ENCODE results near the gene SRC. TPM values are rescaled to one million over a fixed set of nuclear protein-coding genes. Genes with fewer than 3 reads are reported as not detected.
A peak's percentile ranks its signal among the peaks of the same experiment; 100 is the strongest.

Gene SRC
- total RNA-seq, 1 experiment from 2014 or later: 42.3 TPM

- Histone ChIP-seq H3K9me2 (ENCODE audit: insufficient read depth) (no peaks in the 10 kb centered on the region), H3K4me1 (ENCODE audit: control insufficient read depth in 1 of 2, insufficient read depth in 2 of 2, low read length in 2 of 2) (no peaks in the 10 kb centered on the region), H3K4me2 (ENCODE audit: low read length) (no peak overlapping the region), H3K9ac (ENCODE audit: low read length) (no peak overlapping the region), H3K9me3 (ENCODE audit: control insufficient read depth in 1 of 2, insufficient read depth in 1 of 2, low read depth in 1 of 2, low read length in 2 of 2) (peaks cover 3 to 8% of the 10 kb centered on the region in 2 experiments; a peak in 2 of 4 replicates), H3K27me3 (ENCODE audit: insufficient read depth, low read length) (peaks cover 21% of the 10 kb centered on the region), H3K27ac (ENCODE audit: low read depth, low read length) (no peak overlapping the region), H2AFZ (ENCODE audit: low read depth, low read length, poor library complexity, severe bottlenecking) (no peak overlapping the region), H3K36me3 (ENCODE audit: control insufficient read depth in 1 of 2, insufficient read depth in 2 of 2, low read length in 2 of 2) (no peaks in the 10 kb centered on the region), H3K79me2 (ENCODE audit: insufficient read depth, low read length) (no peaks in the 10 kb centered on the region), H3K4me3 (replicated peaks in 1 of 2; ENCODE audit: low read depth in 1 of 2, low read length in 2 of 2) (no peak overlapping the region), H4K20me1 (ENCODE audit: insufficient read depth) (no peaks in the 10 kb centered on the region)
- no peak for ATAC-seq
- intact Hi-C loops (cut with micrococcal nuclease): no loop called here
- POLR2A ChIA-PET: no interaction called here
- BruUV-seq (replicated peaks): no TSS peak
- RAD21 ChIA-PET (ENCODE audit: low non-redundant PET in 1 of 2, low total read pairs in 2 of 2, uncharacterized antibody in 2 of 2, unreplicated experiment in 2 of 2): no interaction called here
- TF ChIP-seq REST (IDR thresholded peaks at IDR 0.05; ENCODE audit: low read depth) (peak; percentile 32), SIN3A (IDR thresholded peaks at IDR 0.05; ENCODE audit: low read depth) (no peak)
- no peak for DNase-seq (ENCODE audit: low read depth, low spot score)
- CTCF ChIA-PET: no interaction called here
These were observed 107.3 kb downstream of the SRC start for GRCh38 chr20:37453288-37453687.

- peaks cover 21% of the 10 kb centered on the region for H3K27me3 ChIP-seq (ENCODE audit: insufficient read depth, low read length)
- no peaks in the 10 kb centered on the region for H3K79me2 ChIP-seq (ENCODE audit: insufficient read depth, low read length)
- ChIA-PET RAD21 (ENCODE audit: low non-redundant PET in 1 of 2, low total read pairs in 2 of 2, uncharacterized antibody in 2 of 2, unreplicated experiment in 2 of 2) (no interaction called here), POLR2A (no interaction called here), CTCF (no interaction called here)
- H3K36me3 ChIP-seq (ENCODE audit: control insufficient read depth in 1 of 2, insufficient read depth in 2 of 2, low read length in 2 of 2): no peaks in the 10 kb centered on the region
- intact Hi-C loops (cut with micrococcal nuclease): no loop called here
- no peaks in the 10 kb centered on the region for H4K20me1 ChIP-seq (ENCODE audit: insufficient read depth)
- DNase-seq (ENCODE audit: low read depth, low spot score) (no peak), ATAC-seq (no peak)
- no peak overlapping the region for H3K9ac ChIP-seq (ENCODE audit: low read length)
- no peak overlapping the region for H2AFZ ChIP-seq (ENCODE audit: low read depth, low read length, poor library complexity, severe bottlenecking)
- BruUV-seq (replicated peaks): no TSS peak
- H3K9me3 ChIP-seq (ENCODE audit: control insufficient read depth in 1 of 2, insufficient read depth in 1 of 2, low read depth in 1 of 2, low read length in 2 of 2): peaks cover 6 to 12% of the 10 kb centered on the region in 2 experiments; a peak in 2 of 4 replicates
- no peaks in the 10 kb centered on the region for H3K4me1 ChIP-seq (ENCODE audit: control insufficient read depth in 1 of 2, insufficient read depth in 2 of 2, low read length in 2 of 2)
- H3K27ac ChIP-seq (ENCODE audit: low read depth, low read length): no peak overlapping the region
- H3K9me2 ChIP-seq (ENCODE audit: insufficient read depth): no peaks in the 10 kb centered on the region
- H3K4me2 ChIP-seq (ENCODE audit: low read length): no peak overlapping the region
- no peak overlapping the region for H3K4me3 ChIP-seq (replicated peaks in 1 of 2; ENCODE audit: low read depth in 1 of 2, low read length in 2 of 2)
- no peak for TF ChIP-seq SP1 (IDR thresholded peaks at IDR 0.05; ENCODE audit: low read depth)
- TF ChIP-seq TCF7L2 (IDR thresholded peaks at IDR 0.05; ENCODE audit: borderline replicate concordance, extremely low read depth, insufficient read depth, insufficient read length): no peak
- TF ChIP-seq ZNF274 (IDR thresholded peaks at IDR 0.05; ENCODE audit: low read depth, low read length): no peak
- TF ChIP-seq ATF3 (IDR thresholded peaks at IDR 0.05): no peak
- no peak for TF ChIP-seq ZBTB33 (IDR thresholded peaks at IDR 0.05; ENCODE audit: extremely low read depth, insufficient replicate concordance, low read length)
- no peak for TF ChIP-seq SRF (IDR thresholded peaks at IDR 0.05; ENCODE audit: low read depth)
- no peak for TF ChIP-seq POLR2AphosphoS5 (IDR thresholded peaks at IDR 0.05; ENCODE audit: low read depth, low read length)
- no peak for TF ChIP-seq RAD21 (IDR thresholded peaks at IDR 0.05; ENCODE audit: low read depth)
- TF ChIP-seq EZH2 (IDR thresholded peaks at IDR 0.05): no peak
- TF ChIP-seq CEBPB (IDR thresholded peaks at IDR 0.05; ENCODE audit: low read depth): no peak
- TF ChIP-seq, protein P1, sequence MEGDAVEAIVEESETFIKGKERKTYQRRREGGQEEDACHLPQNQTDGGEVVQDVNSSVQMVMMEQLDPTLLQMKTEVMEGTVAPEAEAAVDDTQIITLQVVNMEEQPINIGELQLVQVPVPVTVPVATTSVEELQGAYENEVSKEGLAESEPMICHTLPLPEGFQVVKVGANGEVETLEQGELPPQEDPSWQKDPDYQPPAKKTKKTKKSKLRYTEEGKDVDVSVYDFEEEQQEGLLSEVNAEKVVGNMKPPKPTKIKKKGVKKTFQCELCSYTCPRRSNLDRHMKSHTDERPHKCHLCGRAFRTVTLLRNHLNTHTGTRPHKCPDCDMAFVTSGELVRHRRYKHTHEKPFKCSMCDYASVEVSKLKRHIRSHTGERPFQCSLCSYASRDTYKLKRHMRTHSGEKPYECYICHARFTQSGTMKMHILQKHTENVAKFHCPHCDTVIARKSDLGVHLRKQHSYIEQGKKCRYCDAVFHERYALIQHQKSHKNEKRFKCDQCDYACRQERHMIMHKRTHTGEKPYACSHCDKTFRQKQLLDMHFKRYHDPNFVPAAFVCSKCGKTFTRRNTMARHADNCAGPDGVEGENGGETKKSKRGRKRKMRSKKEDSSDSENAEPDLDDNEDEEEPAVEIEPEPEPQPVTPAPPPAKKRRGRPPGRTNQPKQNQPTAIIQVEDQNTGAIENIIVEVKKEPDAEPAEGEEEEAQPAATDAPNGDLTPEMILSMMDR (IDR thresholded peaks at IDR 0.05 in 2 of 3, conservative IDR thresholded peaks at IDR 0.05 in 1 of 3; ENCODE audit: borderline replicate concordance in 1 of 3, insufficient read depth in 1 of 3, low read depth in 2 of 3, low read length in 2 of 3): no peak
- no peak for TF ChIP-seq JUND (IDR thresholded peaks at IDR 0.05)
These were observed 107.9 kb downstream of the SRC start for GRCh38 chr20:37453836-37454235.

All from HCT116 (cell line).